ENCODE measurements around the gene MAFG.

Gene MAFG

DNA sequence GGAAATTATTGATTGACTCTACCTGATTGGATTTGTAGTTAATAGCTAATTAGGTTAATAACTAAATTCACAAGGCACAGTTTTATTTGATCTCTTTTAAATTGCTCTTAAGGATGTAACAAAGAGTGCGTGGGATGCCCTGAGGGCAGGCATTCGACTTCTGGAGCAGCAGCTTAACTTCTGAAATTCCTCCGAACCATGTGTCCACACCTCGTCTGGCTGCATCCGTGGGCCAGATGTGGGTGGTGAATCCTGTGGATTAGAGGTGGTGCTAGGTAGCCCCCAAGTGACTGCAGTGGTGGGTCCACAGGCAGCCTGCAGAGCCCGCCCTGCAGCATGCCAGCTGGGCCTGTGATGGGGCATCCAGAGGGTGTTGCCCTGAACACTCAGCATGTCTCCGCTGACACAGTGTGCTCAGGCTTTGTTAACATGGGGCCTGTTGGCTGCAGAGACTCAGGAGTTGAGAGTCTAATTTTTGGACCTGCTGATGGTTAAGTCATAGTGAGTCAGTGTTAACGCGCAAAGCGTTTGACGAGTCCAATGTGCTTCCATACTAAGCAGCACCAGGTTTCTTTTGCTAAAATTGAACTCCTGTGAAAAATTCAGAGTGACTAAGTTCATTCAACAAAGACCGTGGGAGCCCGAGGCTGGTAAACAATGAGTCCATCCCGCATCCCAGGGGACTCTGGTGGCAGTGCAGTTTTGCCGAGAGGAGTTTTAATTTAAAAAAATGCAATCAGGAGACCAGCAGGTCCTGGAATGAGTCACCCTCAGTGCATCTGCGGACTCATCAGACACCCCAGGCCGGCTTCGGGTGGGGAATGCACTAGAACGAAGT, 29.3 kb downstream of the MAFG start:
- peak; percentile 65 for DNase-seq (ENCODE audit: low read depth, low spot score)

DNA sequence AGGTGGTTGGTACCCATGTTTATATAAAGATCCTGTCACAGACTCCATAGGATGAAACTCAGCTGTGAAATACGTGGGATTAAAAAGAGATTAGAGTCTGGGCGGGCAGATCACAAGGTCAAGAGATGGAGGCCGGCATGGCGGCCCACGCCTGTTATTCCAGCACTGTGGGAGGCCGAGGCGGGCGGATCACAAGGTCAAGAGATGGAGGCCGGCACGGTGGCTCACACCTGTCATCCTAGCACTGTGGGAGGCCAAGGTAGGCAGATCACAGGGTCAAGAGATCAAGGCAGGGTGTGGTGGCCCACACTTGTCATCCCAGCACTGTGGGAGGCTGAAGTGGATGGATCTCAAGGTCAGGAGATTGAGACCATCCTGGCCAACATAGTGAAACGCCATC, 32.1 kb downstream of the MAFG start:
- no peak for DNase-seq (ENCODE audit: low read depth, low spot score)

DNA sequence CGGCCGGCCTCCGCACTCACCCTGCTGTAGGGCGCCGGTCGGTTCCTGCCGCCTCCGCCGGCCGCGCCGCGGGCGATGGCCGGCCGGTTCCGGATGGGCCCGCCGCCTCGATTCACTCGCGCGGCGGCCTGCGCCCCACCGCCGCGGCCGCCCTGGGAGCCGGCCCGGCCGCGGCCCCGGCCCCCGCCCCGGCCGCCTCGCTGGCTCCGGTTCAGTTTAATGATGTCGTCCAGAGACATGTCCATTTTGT, 36.3 kb downstream of the MAFG start:
- DNase-seq (ENCODE audit: low read depth, low spot score): no peak

DNA sequence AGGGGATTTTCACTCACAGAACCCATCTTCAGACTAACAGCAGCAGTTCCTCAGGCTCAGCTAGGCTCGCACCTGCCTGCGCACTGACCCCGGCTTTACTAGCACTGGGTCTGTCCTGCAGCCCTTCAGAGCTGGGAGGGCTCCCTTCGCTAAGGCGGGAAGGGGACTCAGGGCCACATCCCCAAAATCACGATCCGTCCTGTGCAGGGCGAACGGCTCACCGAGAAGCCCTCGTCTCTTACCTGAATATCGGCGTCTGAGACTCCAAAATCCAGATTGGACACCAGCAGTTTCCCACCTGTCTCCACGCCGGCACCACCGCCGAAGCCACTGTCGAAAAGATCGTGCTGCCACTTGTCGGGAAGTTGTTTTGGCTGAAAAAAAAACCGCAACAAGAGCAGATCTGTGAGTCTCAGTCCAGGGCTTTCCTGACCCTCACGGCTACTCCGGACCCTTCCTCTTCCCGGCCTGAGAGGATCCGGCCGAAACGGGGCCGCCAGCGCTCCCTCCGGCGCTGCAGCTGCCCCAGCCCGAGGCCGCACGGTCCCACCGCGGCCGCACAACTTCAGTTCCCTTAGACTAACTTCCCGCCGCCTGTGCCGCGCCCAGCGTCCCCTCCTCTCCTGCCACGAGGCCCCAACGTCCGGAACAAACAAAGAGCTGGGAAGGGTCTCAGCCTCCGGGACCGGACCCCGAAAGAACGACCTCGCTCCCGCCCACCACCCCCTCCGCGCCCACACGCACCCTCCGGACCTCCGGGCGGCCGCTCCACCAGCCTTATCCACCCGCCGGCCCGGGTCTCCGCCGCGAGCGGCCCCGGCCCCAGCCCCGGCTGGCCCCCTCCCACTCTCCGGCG, 36.9 kb downstream of the MAFG start:
- DNase-seq (ENCODE audit: low read depth, low spot score): no peak

DNA sequence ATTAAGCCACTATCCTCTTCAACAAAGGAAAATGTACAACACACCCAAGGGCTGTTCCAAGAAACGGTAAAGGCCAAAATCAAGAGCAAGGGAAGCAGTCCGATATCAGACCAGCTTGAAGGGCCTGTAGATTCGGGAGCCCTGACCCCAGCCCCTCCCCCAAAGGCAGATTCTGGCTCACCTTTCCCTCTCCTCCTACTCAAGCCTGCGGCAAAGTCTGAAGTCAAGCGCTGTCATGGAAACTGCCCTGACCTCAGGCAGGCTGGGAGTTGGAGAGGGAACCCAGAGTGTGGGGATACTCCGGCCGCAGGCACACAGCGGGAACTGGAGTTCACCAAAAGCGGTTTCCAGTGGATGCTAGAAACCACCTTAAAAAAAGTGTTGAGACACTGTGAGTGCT, 37.9 kb downstream of the MAFG start:
- DNase-seq (ENCODE audit: low read depth, low spot score): no peak

DNA sequence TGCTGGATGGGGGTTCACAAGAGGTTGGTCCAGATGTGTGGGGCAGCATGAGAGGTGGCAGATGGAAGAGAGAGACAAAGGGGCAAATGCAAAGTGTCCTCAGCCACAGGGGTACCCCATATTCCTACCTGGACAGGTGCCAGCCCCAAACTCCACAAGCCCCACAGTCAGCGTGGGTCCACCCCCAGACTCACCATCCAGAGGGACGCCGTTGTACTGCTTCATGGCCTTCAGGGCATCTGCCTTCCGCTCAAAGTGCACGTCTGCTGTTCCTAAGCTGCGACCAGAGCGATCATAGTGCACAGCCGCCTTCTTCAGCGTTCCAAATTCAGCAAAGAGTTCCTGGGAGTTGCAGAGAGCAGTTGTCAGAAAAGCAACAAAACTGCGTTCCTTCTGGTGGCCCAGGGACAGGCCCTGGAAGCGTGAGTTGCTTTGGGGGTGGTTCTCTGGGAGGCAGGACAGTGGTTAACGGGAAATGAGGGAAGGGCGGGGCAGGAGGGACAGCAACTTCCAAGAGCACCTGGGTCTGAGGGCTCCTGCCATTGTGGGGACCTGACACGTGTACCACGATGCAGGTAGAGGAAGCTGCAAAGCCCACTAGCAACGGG, 38.4 kb downstream of the MAFG start:
- DNase-seq (ENCODE audit: low read depth, low spot score): no peak

DNA sequence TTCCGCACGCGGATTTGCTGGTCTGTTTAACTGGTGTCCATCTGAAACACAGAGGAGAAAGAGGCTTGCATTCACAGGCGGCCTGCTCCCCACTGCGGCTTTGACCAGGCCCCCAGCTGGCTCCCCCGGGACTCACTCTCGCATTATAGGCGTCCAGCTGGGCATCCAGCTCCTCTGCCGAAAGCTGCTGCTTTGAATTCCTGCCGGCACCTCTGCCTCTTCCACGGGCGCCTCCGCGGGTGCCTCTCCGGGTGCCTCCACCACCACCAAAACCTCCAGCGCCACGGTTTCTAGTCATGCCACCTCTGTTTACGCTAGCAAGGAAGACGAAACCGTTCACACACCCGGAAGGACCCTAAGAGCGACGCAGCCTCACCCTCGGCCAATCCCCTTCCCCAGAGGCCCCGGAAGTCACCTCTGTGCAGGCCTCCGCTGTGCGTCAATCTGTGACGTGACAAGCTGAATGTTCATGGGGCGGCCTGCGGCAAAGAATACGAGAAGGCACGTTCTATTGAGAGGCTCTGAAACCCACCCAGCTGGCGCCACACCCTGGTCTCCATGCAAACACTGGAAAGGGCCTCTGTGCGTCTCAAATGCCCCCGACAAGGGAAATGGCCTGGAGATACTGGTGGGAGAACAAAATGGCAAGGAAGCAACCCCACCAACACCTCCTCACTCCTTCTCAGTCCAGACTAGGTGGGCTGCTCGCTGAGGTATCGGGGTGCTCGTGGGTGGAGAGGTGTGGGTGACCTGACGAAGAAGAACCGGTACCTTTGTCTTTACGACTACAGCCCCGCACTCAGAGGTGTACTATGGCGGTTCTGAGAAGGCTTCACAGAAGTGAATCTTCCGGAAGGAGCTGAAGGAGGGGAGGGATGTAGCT, 39.2 kb downstream of the MAFG start:
- DNase-seq (ENCODE audit: low read depth, low spot score): no peak

DNA sequence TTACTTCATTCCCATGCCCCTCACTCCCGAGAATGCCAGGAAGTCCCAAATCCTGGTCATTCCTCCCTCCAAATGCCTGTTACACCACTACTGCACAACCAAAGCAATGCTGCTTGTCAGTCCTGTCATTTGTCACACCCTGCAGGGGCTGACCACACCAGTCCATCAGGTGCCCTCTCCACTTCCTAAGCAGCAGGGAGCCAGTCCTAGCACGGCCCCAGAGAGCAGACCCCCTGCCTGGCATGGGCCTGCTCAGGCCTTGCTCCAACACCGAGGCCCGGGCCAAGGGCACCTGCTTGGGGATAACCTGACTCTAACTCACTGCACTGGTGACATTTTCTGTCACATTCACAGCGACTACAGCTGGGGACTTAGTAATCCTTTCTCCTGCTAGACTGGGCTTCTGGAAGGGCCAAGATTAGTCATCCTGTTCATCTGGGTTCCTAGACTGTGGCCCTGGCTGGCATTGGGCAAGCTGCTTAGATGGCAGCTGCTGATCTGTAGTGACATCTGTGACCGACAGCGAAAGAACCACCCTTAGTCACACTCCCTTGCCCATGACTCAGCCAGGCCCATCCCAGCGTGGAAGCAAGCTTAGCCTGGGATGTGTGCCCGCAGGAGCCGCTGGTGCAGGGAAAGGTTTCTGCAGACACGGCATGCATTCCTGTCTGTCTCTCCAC, 41.5 kb downstream of the MAFG start:
- no peak for DNase-seq (ENCODE audit: low read depth, low spot score)

DNA sequence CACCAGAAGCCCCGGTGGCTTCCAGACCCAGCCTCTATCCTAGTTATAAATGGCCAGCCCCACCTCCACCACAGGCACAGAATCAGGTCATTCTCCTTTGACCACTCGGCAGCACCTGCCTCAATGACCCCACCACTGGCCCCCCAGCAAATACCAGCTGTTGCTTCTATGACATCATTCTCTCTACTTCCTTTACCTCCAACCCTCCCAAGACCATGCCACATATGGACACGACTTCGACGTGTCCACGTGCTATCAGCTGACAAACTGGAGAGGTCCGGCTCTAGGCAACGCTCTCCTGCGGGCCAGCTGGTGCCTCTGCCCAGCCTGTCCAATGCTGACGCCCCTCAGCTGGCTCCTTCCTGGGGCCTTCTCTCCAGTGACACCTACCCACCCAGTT, 42.1 kb downstream of the MAFG start:
- DNase-seq (ENCODE audit: low read depth, low spot score): no peak

DNA sequence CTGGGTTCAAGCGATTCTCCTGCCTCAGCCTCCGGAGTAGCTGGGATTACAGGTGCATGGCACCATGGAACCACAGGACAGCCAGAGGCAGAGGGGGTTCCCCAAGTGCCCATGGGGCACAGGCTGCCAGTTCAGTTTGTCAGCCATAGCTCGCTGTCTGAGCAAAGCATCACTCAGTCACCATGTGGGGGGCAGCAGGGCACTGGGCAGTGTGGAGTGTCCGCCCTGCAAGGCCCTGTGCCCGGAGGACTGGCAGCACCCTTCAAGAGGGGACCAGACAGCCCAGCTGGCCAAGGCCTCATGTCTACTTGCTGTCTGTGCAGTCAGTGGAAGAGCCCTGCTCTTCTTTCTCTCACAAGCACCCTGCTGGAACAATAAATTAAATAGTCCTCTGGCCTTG, 42.6 kb downstream of the MAFG start:
- no peak for DNase-seq (ENCODE audit: low read depth, low spot score)

DNA sequence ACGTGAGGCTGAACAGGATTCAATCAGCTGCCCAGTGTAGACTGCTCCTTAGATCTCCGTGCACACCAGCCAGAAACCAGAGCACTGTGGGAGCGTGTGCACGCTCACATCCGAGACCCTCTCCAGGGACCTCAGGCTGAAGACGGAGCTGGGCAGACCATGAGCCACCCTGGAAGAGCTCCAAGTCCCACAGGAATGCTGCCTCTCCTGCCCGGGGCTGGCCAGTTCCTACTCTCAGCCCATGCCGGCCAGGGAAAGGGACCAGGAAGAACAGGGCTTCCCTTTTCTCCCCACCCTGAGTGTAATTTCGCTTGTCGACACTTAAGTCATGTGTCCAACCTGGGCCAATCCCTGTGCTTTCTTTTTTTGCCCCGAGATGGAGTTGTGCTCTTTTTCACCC, 43.0 kb downstream of the MAFG start:
- DNase-seq (ENCODE audit: low read depth, low spot score): no peak

DNA sequence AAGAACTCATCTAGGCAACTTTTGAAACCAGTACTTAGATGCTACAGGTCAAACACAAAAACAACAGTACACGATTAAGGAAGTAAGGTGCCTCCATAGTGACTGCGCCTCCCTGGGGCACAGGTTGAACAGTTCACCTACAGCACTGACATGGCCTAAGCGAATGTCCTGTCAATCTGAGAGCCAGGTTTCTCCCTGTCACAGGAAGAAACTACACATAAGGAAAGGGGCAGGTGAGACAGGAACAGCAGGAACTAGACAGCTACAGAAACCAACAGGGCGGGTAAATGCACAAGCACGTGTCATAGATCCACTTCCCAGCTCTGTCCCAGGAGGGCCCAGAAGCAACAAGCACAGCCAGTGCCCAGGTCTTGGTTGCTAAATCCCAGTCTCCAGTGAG, 48.4 kb downstream of the MAFG start:
- no peak for DNase-seq (ENCODE audit: low read depth, low spot score)

DNA sequence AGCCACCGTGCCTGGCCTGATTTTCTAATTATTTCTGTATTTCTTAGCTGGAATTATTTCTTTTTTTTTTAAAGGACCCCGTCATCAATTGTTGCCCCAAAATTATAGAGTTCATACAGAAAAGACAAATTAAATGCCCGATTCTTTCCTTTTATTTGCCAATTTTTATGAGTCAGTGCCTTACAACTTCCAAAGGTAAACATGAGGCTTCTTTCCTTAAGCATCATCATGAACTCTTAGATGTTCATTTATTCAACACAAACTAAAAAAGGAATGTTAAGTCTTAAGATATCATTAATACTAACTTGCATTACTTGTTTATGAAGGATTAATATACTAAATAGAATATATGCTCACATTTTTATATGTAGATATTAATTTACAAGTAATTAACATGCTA, 49.2 kb downstream of the MAFG start:
- DNase-seq (ENCODE audit: low read depth, low spot score): no peak

DNA sequence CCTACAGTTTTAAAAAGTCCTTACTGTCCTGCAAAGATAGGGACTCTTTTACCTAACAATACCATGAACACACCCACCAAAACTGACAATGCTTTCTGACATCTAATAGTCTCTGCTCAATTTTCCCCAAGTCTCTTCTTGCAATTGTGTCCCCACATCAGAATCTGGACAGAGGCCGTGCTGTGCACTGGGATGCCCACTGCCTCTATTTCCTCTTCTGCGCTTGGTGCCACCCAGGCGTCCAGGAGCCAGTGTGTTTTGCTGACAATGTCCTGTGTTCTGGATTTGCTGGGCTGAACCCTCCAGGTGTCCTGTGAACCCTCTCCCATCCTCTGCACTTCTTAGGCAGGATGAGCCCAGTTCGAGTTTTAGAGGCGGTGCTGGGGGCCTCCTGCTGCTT, 50.0 kb downstream of the MAFG start:
- no peak for DNase-seq (ENCODE audit: low read depth, low spot score)

DNA sequence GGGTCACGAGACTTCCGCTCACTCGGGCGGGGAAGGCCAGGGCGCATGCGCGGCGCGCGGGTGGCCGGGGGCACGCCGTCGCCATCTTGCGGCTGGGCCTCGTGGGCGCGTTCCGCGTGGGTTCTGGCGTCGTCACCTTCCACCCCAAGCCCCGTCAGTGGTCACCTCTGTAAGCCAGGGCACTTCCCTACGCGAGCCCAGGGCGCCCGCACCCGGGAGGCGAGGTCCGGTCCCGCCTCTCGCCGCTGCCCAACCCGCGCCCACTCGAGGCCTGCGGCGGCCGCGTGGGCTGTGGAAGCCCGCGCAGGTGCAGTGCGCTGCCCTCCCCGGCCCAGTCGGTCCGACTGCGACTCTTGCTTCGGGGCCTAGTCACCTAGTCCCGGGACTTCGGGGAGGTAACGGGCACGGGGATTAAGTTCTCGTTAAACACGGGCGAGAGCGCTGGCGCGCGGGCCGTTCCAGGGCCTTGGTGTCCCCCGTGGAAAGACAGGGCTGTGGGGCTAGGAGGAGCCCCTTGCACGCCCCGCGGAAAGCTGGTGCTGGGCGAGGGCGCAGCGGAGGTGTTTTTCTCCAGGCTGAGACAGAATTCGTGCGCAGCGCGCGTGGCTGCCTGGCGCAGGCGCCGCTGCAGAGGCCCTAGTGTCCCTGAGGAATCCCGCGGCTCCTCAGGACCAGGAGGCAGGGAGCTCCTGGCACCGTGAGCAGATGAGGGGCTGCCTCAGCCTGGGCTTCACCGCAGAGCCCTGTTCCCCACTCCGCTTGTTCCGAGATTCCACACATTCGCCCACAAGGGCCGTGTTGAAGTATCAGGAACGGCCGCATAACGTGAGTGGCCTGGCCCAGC, 55.9 kb downstream of the MAFG start:
- no peak for DNase-seq (ENCODE audit: low read depth, low spot score)

DNA sequence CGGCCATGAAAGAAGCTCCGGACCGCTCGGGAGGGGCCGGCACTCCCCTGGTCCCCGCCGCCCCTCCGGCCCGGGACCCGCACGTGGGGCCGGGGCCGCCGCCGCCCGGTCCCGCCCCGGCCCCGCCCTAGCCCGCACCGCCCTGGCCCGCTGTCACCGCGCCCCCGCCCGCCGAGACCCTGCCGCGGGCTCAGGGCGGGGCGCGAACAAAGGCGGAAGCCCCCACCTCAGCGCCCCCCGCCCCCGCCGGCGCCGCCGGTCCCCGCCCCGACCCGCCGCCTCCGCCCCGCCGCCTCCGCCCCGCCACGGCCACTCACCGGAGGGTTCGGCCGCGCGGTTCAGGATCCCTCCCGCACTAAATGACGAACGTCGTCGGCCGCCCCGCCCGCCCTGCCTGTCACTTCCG, 56.6 kb downstream of the MAFG start, which contains the start of gene ARHGDIA:
Gene ARHGDIA, minus strand, starts transcription at position 357 of the 406 bp plus-strand sequence. CDS start 1,407 bp downstream, outside the sequence.
- no peak for DNase-seq (ENCODE audit: low read depth, low spot score)

DNA sequence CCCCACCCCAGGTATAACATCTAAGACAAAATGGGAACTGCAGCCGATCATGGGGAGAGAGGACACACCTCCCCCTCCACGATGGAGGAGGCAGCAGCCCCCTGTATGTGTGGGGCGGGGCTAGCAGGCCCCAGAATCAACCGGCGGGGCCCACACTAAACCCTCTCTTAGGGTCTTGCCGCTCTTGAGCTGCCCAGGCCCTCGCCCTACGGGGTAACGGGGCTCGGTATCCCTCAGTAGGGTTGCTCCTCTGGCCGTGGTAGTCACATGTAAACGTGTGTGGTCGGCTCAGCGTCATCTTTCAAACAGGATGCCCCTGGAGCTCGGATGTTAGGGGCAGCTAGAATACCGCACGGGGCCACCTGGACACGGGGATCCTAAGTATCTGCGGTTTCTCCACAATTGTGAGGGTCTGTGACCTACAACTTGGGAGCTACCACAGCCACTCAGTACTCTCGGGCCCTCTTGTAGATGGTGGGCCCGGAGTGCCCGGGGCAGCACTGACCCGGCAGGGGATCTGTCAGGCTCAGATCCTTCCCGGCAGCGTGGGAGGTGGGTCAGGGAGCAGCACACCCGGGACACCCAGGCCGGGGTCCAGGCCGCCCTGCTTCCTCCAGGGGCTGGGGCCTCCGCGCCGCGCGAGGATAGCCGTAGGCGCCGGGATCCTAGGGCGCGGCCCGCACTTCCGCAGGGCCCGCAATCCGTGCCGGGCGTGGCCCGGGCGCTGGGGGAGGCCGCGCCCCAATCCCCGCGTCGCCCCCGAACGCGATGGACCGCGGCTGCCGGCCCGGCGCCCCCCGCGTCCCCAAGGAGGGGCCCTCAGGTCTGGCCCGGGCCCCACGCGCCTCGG, 57.2 kb downstream of the MAFG start:
- DNase-seq (ENCODE audit: low read depth, low spot score): no peak

DNA sequence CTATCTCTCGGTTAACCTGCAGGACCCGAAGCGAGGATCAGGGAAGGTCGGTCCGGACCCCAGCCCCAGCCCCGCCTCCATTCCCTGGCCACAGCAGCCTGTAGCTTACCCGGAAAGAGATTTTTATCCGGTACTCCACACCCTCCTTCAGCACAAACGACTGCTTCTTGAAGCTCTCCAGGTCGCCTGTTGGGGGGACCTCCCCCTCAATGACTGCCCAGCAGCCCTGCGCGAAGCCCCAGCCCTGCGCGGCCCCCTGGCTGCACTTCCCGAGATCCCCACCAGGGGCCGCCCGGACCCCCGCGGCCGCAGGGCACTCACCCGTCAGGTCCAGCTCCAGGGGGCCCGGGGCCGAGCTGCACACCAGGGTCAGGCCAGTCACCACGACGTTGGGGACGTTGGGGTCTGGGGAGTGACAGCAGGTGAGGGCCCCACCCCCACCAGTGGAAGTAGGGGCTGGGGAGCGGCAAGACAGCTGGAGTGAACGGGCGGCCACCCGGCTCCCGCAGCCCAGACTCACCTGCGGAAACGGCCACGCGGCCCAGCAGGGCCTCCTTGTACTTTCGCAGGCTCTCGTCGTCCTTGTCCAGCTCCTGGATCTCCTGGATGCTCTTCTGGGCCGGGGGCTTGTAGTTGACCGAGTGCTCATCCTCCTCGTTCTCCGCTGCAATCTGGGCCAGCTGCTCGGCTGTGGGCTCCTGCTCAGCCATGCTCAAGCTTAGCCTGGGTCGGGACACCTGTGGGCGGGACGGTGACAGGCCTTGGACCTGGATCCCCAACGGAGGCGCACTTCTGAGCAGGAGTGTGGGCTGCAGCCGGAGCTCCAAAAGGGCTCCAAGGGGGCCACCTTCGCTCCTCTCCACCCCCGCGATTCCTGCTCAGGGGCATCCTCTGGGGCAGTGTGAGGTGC, 58.1 kb downstream of the MAFG start:
- DNase-seq (ENCODE audit: low read depth, low spot score): no peak

Data from smooth muscle cell of the brain vasculature (primary cell).